A549 (cell line): ENCODE measurements around the gene OGFR.

ENCODE experiments used
- CBX2 ChIP-seq: fragments of 200-600 bp; sonication (generic); IDR thresholded peaks from 2 replicates; pipeline ENCODE4 v1.6.1; 2016; ENCODE audit warnings: low read depth, mild to moderate bottlenecking, borderline replicate concordance
- CHD4 ChIP-seq: fragments of 200-600 bp; sonication (generic); IDR thresholded peaks from 2 replicates; pipeline ENCODE4 v1.6.1; 2016; ENCODE audit warnings: antibody characterized with exemption, mild to moderate bottlenecking, borderline replicate concordance
- MYC ChIP-seq: IDR thresholded peaks from 2 replicates; pipeline ENCODE4 v1.6.1; 2012; ENCODE audit warnings: mild to moderate bottlenecking, inconsistent platforms, low read length, improper control_type of control experiment, borderline replicate concordance
- NFE2L2 ChIP-seq: fragments of 150-350 bp; conservative IDR thresholded peaks from 2 replicates; pipeline ENCODE4 v1.6.1; 2014; ENCODE audit warnings: low read length
- RFX5 ChIP-seq: fragments of 450-650 bp; IDR thresholded peaks from 2 replicates; pipeline ENCODE4 v1.7.1; 2014; ENCODE audit warnings: antibody characterized with exemption, mild to moderate bottlenecking, moderate library complexity
- TF ChIP-seq, protein P1 (sequence below): IDR thresholded peaks from 2 replicates; pipeline ENCODE4 v1.6.1; 2012
- TF ChIP-seq, protein P2 (sequence below): fragments of >200 bp; sonication (Bioruptor Twin); formaldehyde crosslinking; IDR thresholded peaks from 3 replicates; pipeline ENCODE4 v1.5.1; 2016
- TF ChIP-seq, protein P3 (sequence below): fragments of 200-600 bp; sonication (generic); IDR thresholded peaks from 2 replicates; pipeline ENCODE4 v1.6.1; 2016; ENCODE audit warnings: antibody characterized with exemption, mild to moderate bottlenecking, moderate library complexity

DNA sequence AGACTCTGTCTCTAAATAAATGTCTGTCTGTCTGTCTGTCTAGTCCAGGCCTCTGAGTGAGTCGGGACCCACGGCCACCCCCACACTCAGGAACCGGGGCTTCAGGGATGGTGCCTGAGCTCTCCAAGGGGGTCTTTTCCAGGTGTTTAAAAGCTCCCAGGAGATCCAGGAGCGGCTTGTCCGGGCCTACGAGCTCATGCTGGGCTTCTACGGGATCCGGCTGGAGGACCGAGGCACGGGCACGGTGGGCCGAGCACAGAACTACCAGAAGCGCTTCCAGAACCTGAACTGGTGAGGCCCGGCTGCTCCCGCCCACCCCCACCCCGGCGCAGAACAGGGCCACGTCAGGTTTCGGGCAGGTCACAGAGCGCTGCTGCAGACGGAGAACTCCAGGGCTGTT lies 6.7 kb downstream of the OGFR start:
- TF ChIP-seq NFE2L2, result no peak
- TF ChIP-seq, protein P1, sequence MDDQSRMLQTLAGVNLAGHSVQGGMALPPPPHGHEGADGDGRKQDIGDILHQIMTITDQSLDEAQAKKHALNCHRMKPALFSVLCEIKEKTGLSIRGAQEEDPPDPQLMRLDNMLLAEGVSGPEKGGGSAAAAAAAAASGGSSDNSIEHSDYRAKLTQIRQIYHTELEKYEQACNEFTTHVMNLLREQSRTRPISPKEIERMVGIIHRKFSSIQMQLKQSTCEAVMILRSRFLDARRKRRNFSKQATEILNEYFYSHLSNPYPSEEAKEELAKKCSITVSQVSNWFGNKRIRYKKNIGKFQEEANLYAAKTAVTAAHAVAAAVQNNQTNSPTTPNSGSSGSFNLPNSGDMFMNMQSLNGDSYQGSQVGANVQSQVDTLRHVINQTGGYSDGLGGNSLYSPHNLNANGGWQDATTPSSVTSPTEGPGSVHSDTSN, result no peak
- TF ChIP-seq, protein P2, sequence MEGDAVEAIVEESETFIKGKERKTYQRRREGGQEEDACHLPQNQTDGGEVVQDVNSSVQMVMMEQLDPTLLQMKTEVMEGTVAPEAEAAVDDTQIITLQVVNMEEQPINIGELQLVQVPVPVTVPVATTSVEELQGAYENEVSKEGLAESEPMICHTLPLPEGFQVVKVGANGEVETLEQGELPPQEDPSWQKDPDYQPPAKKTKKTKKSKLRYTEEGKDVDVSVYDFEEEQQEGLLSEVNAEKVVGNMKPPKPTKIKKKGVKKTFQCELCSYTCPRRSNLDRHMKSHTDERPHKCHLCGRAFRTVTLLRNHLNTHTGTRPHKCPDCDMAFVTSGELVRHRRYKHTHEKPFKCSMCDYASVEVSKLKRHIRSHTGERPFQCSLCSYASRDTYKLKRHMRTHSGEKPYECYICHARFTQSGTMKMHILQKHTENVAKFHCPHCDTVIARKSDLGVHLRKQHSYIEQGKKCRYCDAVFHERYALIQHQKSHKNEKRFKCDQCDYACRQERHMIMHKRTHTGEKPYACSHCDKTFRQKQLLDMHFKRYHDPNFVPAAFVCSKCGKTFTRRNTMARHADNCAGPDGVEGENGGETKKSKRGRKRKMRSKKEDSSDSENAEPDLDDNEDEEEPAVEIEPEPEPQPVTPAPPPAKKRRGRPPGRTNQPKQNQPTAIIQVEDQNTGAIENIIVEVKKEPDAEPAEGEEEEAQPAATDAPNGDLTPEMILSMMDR, result no peak
- TF ChIP-seq RFX5, result no peak
- TF ChIP-seq, protein P3, sequence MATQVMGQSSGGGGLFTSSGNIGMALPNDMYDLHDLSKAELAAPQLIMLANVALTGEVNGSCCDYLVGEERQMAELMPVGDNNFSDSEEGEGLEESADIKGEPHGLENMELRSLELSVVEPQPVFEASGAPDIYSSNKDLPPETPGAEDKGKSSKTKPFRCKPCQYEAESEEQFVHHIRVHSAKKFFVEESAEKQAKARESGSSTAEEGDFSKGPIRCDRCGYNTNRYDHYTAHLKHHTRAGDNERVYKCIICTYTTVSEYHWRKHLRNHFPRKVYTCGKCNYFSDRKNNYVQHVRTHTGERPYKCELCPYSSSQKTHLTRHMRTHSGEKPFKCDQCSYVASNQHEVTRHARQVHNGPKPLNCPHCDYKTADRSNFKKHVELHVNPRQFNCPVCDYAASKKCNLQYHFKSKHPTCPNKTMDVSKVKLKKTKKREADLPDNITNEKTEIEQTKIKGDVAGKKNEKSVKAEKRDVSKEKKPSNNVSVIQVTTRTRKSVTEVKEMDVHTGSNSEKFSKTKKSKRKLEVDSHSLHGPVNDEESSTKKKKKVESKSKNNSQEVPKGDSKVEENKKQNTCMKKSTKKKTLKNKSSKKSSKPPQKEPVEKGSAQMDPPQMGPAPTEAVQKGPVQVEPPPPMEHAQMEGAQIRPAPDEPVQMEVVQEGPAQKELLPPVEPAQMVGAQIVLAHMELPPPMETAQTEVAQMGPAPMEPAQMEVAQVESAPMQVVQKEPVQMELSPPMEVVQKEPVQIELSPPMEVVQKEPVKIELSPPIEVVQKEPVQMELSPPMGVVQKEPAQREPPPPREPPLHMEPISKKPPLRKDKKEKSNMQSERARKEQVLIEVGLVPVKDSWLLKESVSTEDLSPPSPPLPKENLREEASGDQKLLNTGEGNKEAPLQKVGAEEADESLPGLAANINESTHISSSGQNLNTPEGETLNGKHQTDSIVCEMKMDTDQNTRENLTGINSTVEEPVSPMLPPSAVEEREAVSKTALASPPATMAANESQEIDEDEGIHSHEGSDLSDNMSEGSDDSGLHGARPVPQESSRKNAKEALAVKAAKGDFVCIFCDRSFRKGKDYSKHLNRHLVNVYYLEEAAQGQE, result no peak
- no peak for TF ChIP-seq MYC
- TF ChIP-seq CHD4, result no peak
- TF ChIP-seq CBX2, result no peak
